HCT116 (cell line): Measurements from ENCODE around the gene LINS1. TPM values are rescaled to one million over a fixed set of nuclear protein-coding genes. Genes with fewer than 3 reads are reported as not detected.

Source experiments
- ATAC-seq: fragments of 200-7000 bp; cut with Tn5 transposase; 2 replicates; pipeline ENCODE4 v1.9.1; 2020; ENCODE audit warnings: mild to moderate bottlenecking, moderate library complexity
- BruUV-seq: library from RNA; stranded (reverse); fragments of 400-500 nt; replicated peaks from 2 replicates; lab custom pipeline; 2021; lab: Mats Ljungman, UMichigan
- CTCF ChIA-PET: fragments of 300-600 bp; sonication (Branson Sonifier 250); formaldehyde crosslinking; loops from one replicate; lab custom pipeline; 2021; ENCODE audit warnings: antibody characterized with exemption; lab: Charles Lee
- POLR2A ChIA-PET: fragments of 300-600, 350-600 bp; sonication (Branson Sonifier 250); formaldehyde crosslinking; loops from one replicate; lab custom pipeline; 2021; ENCODE audit warnings: antibody characterized with exemption; lab: Charles Lee
- RAD21 ChIA-PET, 2 experiments: fragments of 300-600 bp; sonication (Branson Sonifier 250); formaldehyde crosslinking; loops; one replicate each; lab custom pipeline; 2023; ENCODE audit warnings: low total read pairs in 2 of 2; ENCODE audit not compliant: uncharacterized antibody in 2 of 2, unreplicated experiment in 2 of 2, low non-redundant PET in 1 of 2; lab: Charles Lee
- DNase-seq: peaks from one replicate; pipeline ENCODE4 v3.0.0-alpha.2; 2010; ENCODE audit warnings: low read depth, low spot score
- H2AFZ ChIP-seq: fragments of 200-600 bp; shearing (Covaris generic), sonication (generic); 2 replicates; pipeline ENCODE4 v1.6.1; 2017; ENCODE audit warnings: low read depth, mixed run types, mixed read lengths, antibody characterized with exemption, low read length; ENCODE audit not compliant: poor library complexity, severe bottlenecking
- H3K27ac ChIP-seq: 2 replicates; pipeline ENCODE4 v1.5.1; 2012; ENCODE audit warnings: low read depth, low read length
- H3K27me3 ChIP-seq: fragments of 200-600 bp; sonication (generic); 2 replicates; pipeline ENCODE4 v1.6.1; 2016; ENCODE audit warnings: mixed run types, low read length, mixed read lengths; ENCODE audit not compliant: insufficient read depth
- H3K36me3 ChIP-seq, 2 experiments: fragments of 200-500 bp in 1 of 2; fragments of 200-600 bp in 1 of 2; sonication (Bioruptor generic) in 1 of 2; sonication (generic) in 1 of 2; 2 replicates each; pipeline versions ENCODE4 v1.5.1 to v1.6.1; 2014 to 2016; ENCODE audit warnings: low read length in 2 of 2, inconsistent platforms in 1 of 2, mixed read lengths in 1 of 2, mixed run types in 1 of 2; ENCODE audit not compliant: insufficient read depth in 2 of 2, control insufficient read depth in 1 of 2
- H3K4me1 ChIP-seq, 2 experiments: fragments of 200-600 bp in 1 of 2; sonication (generic) in 1 of 2; 2 replicates each; pipeline versions ENCODE4 v1.5.1 to v1.6.1; 2012 to 2017; ENCODE audit warnings: low read length in 2 of 2, inconsistent platforms in 1 of 2, mild to moderate bottlenecking in 1 of 2, mixed read lengths in 1 of 2, mixed run types in 1 of 2, moderate library complexity in 1 of 2; ENCODE audit not compliant: insufficient read depth in 2 of 2, control insufficient read depth in 1 of 2
- H3K4me2 ChIP-seq: fragments of 200-600 bp; sonication (generic); 2 replicates; pipeline ENCODE4 v1.6.1; 2017; ENCODE audit warnings: mixed run types, low read length, mixed read lengths
- H3K4me3 ChIP-seq, 2 experiments: fragments of 200-600 bp in 1 of 2; sonication (generic) in 1 of 2; replicated peaks in 1 of 2; 2 replicates each; pipeline ENCODE4 v1.5.1; 2011 to 2016; ENCODE audit warnings: low read length in 2 of 2, control low read depth in 1 of 2, low read depth in 1 of 2, mild to moderate bottlenecking in 1 of 2, mixed read lengths in 1 of 2, mixed run types in 1 of 2
- H3K79me2 ChIP-seq: fragments of 200-600 bp; sonication (generic); 2 replicates; pipeline ENCODE4 v1.6.1; 2017; ENCODE audit warnings: mild to moderate bottlenecking, mixed run types, low read length, moderate library complexity, mixed read lengths; ENCODE audit not compliant: insufficient read depth
- H3K9ac ChIP-seq: fragments of 200-600 bp; sonication (generic); 2 replicates; pipeline ENCODE4 v1.6.1; 2016; ENCODE audit warnings: low read length, mixed read lengths
- H3K9me2 ChIP-seq: fragments of 200-600 bp; sonication (generic), shearing (Covaris generic); 2 replicates; pipeline ENCODE4 v1.6.1; 2017; ENCODE audit warnings: mixed run types, mild to moderate bottlenecking, moderate library complexity; ENCODE audit not compliant: insufficient read depth
- H3K9me3 ChIP-seq, 2 experiments: fragments of 200-500 bp in 1 of 2; fragments of 200-600 bp in 1 of 2; sonication (Bioruptor generic) in 1 of 2; sonication (generic) in 1 of 2; 2 replicates each; pipeline ENCODE4 v1.6.1; 2014 to 2017; ENCODE audit warnings: low read length in 2 of 2, mixed read lengths in 2 of 2, inconsistent platforms in 1 of 2, low read depth in 1 of 2, mild to moderate bottlenecking in 1 of 2, mixed run types in 1 of 2, moderate library complexity in 1 of 2; ENCODE audit not compliant: control insufficient read depth in 1 of 2, insufficient read depth in 1 of 2
- H4K20me1 ChIP-seq: fragments of 200-600 bp; sonication (generic), shearing (Covaris generic); 2 replicates; pipeline ENCODE4 v1.6.1; 2017; ENCODE audit warnings: mixed run types, mild to moderate bottlenecking, moderate library complexity; ENCODE audit not compliant: insufficient read depth
- CBX3 ChIP-seq: IDR thresholded peaks from 2 replicates; pipeline ENCODE4 v1.6.1; 2012; ENCODE audit warnings: low read depth
- CEBPB ChIP-seq: IDR thresholded peaks from 2 replicates; pipeline ENCODE4 v1.6.1; 2012; ENCODE audit warnings: low read depth
- ELF1 ChIP-seq: IDR thresholded peaks from 2 replicates; pipeline ENCODE4 v1.6.1; 2012; ENCODE audit warnings: low read depth, borderline replicate concordance
- EZH2phosphoT487 ChIP-seq: fragments of 200-600 bp; IDR thresholded peaks from 2 replicates; pipeline ENCODE4 v1.6.1; 2018; ENCODE audit warnings: antibody characterized with exemption, borderline replicate concordance
- JUND ChIP-seq: IDR thresholded peaks from 2 replicates; pipeline ENCODE4 v1.6.1; 2012
- TCF7L2 ChIP-seq: IDR thresholded peaks from 2 replicates; pipeline ENCODE4 v1.7.0; 2011; ENCODE audit warnings: borderline replicate concordance, inconsistent platforms; ENCODE audit not compliant: insufficient read depth, insufficient read length; ENCODE audit errors: extremely low read depth
- YY1 ChIP-seq: IDR thresholded peaks from 2 replicates; pipeline ENCODE4 v1.6.1; 2011; ENCODE audit warnings: low read length, low read depth, moderate library complexity, mild to moderate bottlenecking; ENCODE audit not compliant: insufficient replicate concordance; ENCODE audit errors: extremely low read depth
- ZNF274 ChIP-seq: fragments of 200-500 bp; sonication (Bioruptor generic); IDR thresholded peaks from 2 replicates; pipeline ENCODE4 v1.6.1; 2014; ENCODE audit warnings: mild to moderate bottlenecking, low read depth, low read length, inconsistent platforms
- intact Hi-C: fragments of 100-400 bp; cut with micrococcal nuclease; formaldehyde crosslinking; loops from 2 replicates; pipeline ENCODE4 v1.10.0; 2022
- total RNA-seq: library from RNA; stranded (reverse); gene quantifications from one replicate; pipeline ENCODE4 v1.2.1, GENCODE V29; 2021; ENCODE audit not compliant: unreplicated experiment
- TF ChIP-seq, protein P1 (sequence below): IDR thresholded peaks from 2 replicates; pipeline ENCODE4 v1.6.1; 2012

LINS1 gene
- total RNA-seq, 1 experiment from 2014 or later = 14.7 TPM

DNA sequence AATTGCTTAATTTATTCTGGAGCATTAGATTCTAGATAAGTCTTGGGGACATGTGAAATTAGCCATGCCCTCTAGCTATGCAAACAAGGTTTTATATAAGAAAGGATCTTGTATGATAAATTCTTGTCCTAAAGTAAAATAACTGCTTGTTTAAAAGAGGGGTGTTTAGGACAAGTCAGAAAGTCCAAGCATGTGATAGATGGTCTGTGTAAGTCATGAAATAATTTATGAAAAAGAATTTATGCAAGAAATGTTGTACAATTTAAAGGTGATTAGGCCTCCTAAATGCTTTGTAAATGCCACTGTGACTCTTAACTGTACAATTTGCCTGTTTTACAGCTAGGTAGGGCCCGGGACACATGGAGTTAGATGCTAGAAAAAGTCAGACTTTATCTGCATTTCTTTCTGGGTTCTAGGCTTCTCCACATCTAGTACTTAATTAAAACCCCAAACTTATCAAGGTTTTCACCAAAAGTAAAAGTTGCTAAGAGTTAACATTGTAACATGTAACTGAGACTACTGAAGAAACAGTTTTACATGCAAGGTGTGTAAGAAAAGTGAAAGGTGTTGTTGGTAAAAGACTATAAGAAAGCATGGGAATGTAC, 13.2 kb downstream of the LINS1 start:
- no peak overlapping the region for H3K9ac ChIP-seq
- no TSS peak for BruUV-seq
- no peak overlapping the region for H3K4me2 ChIP-seq
- no peaks in the 10 kb centered on the region for H3K4me1 ChIP-seq
- CTCF ChIA-PET = no interaction called here
- H3K9me2 ChIP-seq = no peaks in the 10 kb centered on the region
- POLR2A ChIA-PET = no interaction called here
- no peaks in the 10 kb centered on the region for H3K36me3 ChIP-seq
- RAD21 ChIA-PET = no interaction called here
- no peak overlapping the region for H2AFZ ChIP-seq
- intact Hi-C loops = no loop called here
- 0 out of 2 replicates have a peak, but pooled peaks cover 3% of the 10 kb centered on the region for H4K20me1 ChIP-seq
- ATAC-seq = no peak
- H3K4me3 ChIP-seq = no peak overlapping the region
- no peak for DNase-seq
- peaks cover 14 to 18% of the 10 kb centered on the region in 2 experiments; a peak in 3 of 4 replicates for H3K9me3 ChIP-seq
- H3K79me2 ChIP-seq = peaks cover 84% of the 10 kb centered on the region
- no peak overlapping the region for H3K27ac ChIP-seq
- TF ChIP-seq JUND (no peak), EZH2phosphoT487 (no peak), CBX3 (peak; percentile 47; the same call in 1 of the 2 replicates)
- no peaks in the 10 kb centered on the region for H3K27me3 ChIP-seq

- Histone ChIP-seq H3K27ac (no peak overlapping the region), H3K9ac (no peak overlapping the region), H3K36me3 (no peaks in the 10 kb centered on the region), H3K27me3 (no peaks in the 10 kb centered on the region), H3K9me2 (no peaks in the 10 kb centered on the region), H3K4me2 (no peak overlapping the region), H4K20me1 (no peaks in the 10 kb centered on the region), H3K4me3 (no peak overlapping the region), H2AFZ (no peak overlapping the region), H3K9me3 (no peaks in the 10 kb centered on the region), H3K4me1 (no peaks in the 10 kb centered on the region), H3K79me2 (peaks cover 26% of the 10 kb centered on the region)
- ATAC-seq (no peak), DNase-seq (no peak)
- ChIA-PET POLR2A (no interaction called here), CTCF (no interaction called here), RAD21 (no interaction called here)
- BruUV-seq = no TSS peak
- TF ChIP-seq ELF1 = no peak
- TF ChIP-seq YY1 = no peak
- TF ChIP-seq EZH2phosphoT487 = no peak
- TF ChIP-seq ZNF274 = no peak
- TF ChIP-seq, protein P1, sequence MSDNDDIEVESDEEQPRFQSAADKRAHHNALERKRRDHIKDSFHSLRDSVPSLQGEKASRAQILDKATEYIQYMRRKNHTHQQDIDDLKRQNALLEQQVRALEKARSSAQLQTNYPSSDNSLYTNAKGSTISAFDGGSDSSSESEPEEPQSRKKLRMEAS = no peak
- TF ChIP-seq CEBPB = no peak
- no peak for TF ChIP-seq TCF7L2
- intact Hi-C loops = no loop called here
Measured at GRCh38 chr15:100580414-100580813, 21.6 kb downstream of the LINS1 start.
